ENCODE data around the gene ANO7. TPM values are rescaled to one million over a fixed set of nuclear protein-coding genes. Genes with fewer than 3 reads are reported as not detected.

ANO7 gene
- total RNA-seq, 2 donors from 2014 or later, result 140 to 187 TPM

GRCh38 chr2:241202681-241203080, 14.2 kb downstream of the ANO7 start:
- WGBS, result 94% methylated on average over 9 of the region's 9 CpGs
- DNase-seq (ENCODE audit: low spot score), result no peak
- TF ChIP-seq POLR2A (IDR thresholded peaks at IDR 0.05), result no peak
- TF ChIP-seq, protein P1, sequence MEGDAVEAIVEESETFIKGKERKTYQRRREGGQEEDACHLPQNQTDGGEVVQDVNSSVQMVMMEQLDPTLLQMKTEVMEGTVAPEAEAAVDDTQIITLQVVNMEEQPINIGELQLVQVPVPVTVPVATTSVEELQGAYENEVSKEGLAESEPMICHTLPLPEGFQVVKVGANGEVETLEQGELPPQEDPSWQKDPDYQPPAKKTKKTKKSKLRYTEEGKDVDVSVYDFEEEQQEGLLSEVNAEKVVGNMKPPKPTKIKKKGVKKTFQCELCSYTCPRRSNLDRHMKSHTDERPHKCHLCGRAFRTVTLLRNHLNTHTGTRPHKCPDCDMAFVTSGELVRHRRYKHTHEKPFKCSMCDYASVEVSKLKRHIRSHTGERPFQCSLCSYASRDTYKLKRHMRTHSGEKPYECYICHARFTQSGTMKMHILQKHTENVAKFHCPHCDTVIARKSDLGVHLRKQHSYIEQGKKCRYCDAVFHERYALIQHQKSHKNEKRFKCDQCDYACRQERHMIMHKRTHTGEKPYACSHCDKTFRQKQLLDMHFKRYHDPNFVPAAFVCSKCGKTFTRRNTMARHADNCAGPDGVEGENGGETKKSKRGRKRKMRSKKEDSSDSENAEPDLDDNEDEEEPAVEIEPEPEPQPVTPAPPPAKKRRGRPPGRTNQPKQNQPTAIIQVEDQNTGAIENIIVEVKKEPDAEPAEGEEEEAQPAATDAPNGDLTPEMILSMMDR (IDR thresholded peaks at IDR 0.05), result no peak
- no peak for TF ChIP-seq POLR2AphosphoS5 (IDR thresholded peaks at IDR 0.05)

GRCh38 chr2:241203218-241204009, 14.9 kb downstream of the ANO7 start:
- H3K4me3 ChIP-seq, result no peak overlapping the region
- intact Hi-C loops (cut with DNase I), result no loop called here
- TF ChIP-seq POLR2A (IDR thresholded peaks at IDR 0.05) (no peak), POLR2AphosphoS5 (IDR thresholded peaks at IDR 0.05) (no peak)
- TF ChIP-seq, protein P1 (IDR thresholded peaks at IDR 0.05), result no peak
- WGBS, result 84% methylated on average over 27 of the region's 27 CpGs
- H3K4me1 ChIP-seq (replicated peaks), result no peaks in the 10 kb centered on the region
- peak overlapping the region in 1 of 2 donors; percentile 23 for H3K27ac ChIP-seq
- H3K36me3 ChIP-seq, result no peaks in the 10 kb centered on the region
- DNase-seq (ENCODE audit: low spot score), result no peak
- no peaks in the 10 kb centered on the region for H3K27me3 ChIP-seq (replicated peaks; ENCODE audit: insufficient read depth)
- H3K9me3 ChIP-seq, result no peaks in the 10 kb centered on the region

More at GRCh38 chr2:241202681-241203080, 14.2 kb downstream of the ANO7 start:
- H3K9me3 ChIP-seq, result no peaks in the 10 kb centered on the region
- H3K27me3 ChIP-seq (replicated peaks; ENCODE audit: insufficient read depth), result no peaks in the 10 kb centered on the region
- intact Hi-C loops (cut with DNase I), result no loop called here
- peak overlapping the region in 1 of 2 donors; percentile 7 for H3K27ac ChIP-seq
- no peak overlapping the region for H3K4me3 ChIP-seq
- no peaks in the 10 kb centered on the region for H3K4me1 ChIP-seq (replicated peaks)
- no peaks in the 10 kb centered on the region for H3K36me3 ChIP-seq

DNA sequence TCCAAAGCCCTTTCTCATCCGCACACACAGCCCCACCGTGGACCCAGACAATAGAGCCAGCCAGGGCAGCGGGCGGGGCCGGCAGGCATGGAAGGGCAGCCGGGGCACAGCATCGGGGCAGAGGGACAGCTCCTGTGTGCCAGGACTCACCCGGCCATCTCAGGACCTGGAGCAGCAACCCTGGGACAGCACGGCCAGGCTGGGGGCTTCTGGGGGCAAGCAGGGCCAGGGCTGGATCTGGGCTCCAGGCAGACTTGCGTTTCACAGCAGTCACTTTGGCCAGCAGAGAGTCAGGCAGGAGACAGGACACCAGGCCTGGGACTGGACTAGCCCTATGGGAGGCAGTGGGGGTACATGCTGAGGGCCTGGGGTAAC, 15.5 kb downstream of the ANO7 start:
- peak overlapping the region in 1 of 2 donors; percentile 23 for H3K27ac ChIP-seq
- H3K9me3 ChIP-seq, result no peaks in the 10 kb centered on the region
- no peaks in the 10 kb centered on the region for H3K36me3 ChIP-seq
- no peaks in the 10 kb centered on the region for H3K27me3 ChIP-seq (replicated peaks; ENCODE audit: insufficient read depth)
- TF ChIP-seq POLR2AphosphoS5 (IDR thresholded peaks at IDR 0.05) (no peak), POLR2A (IDR thresholded peaks at IDR 0.05) (no peak)
- TF ChIP-seq, protein P1 (IDR thresholded peaks at IDR 0.05), result no peak
- H3K4me1 ChIP-seq (replicated peaks), result no peaks in the 10 kb centered on the region
- no peak overlapping the region for H3K4me3 ChIP-seq
- intact Hi-C loops (cut with DNase I), result no loop called here
- DNase-seq (ENCODE audit: low spot score), result no peak
- WGBS, result 82% methylated on average over 10 of the region's 10 CpGs

- Histone ChIP-seq H3K9me3 (no peaks in the 10 kb centered on the region), H3K36me3 (no peaks in the 10 kb centered on the region), H3K4me3 (no peak overlapping the region), H3K27me3 (replicated peaks; ENCODE audit: insufficient read depth) (no peaks in the 10 kb centered on the region), H3K27ac (peak overlapping the region in 1 of 2 donors; percentile 23), H3K4me1 (replicated peaks) (no peaks in the 10 kb centered on the region)
- intact Hi-C loops (cut with DNase I), result no loop called here
- no peak for DNase-seq (ENCODE audit: low spot score)
- WGBS, result 76% methylated on average over 4 of the region's 4 CpGs
- no peak for TF ChIP-seq POLR2AphosphoS5 (IDR thresholded peaks at IDR 0.05)
Measured at GRCh38 chr2:241204490-241204889, 16.0 kb downstream of the ANO7 start.

DNA sequence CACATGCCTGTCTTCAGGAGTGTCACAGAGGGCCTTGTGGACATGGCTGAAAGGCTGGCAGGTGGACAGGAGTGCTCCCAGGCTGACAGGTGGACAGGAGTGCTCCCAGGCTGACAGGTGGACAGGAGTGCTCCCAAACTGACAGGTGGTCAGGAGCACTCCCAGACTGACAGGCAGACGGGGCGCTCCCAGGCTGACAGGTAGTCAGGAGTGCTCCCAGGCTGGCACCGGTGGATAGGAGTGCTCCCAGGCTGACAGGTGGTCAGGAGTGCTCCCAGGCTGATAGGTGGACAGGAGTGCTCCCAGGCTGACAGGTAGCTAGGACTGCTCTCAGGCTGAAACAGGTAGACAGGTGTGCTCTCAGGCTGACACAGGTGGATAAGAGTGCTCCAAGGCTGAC, 16.6 kb downstream of the ANO7 start:
- H3K4me1 ChIP-seq (replicated peaks), result no peaks in the 10 kb centered on the region
- H3K27me3 ChIP-seq (replicated peaks; ENCODE audit: insufficient read depth), result no peaks in the 10 kb centered on the region
- H3K36me3 ChIP-seq, result no peaks in the 10 kb centered on the region
- H3K4me3 ChIP-seq, result no peak overlapping the region
- intact Hi-C loops (cut with DNase I), result no loop called here
- WGBS, result 97% methylated on average over 3 of the region's 3 CpGs
- TF ChIP-seq, protein P1 (IDR thresholded peaks at IDR 0.05), result no peak
- TF ChIP-seq POLR2A (IDR thresholded peaks at IDR 0.05) (no peak), POLR2AphosphoS5 (IDR thresholded peaks at IDR 0.05) (no peak)
- no peak overlapping the region for H3K27ac ChIP-seq
- DNase-seq (ENCODE audit: low spot score), result no peak
- no peaks in the 10 kb centered on the region for H3K9me3 ChIP-seq

Measured in prostate gland (tissue), 2 donors.